H1 (cell line): ENCODE measurements around the gene ENTR1. TPM values are rescaled to one million over a fixed set of nuclear protein-coding genes. Genes with fewer than 3 reads are reported as not detected.

ENCODE experiments used
- CTCF ChIA-PET: fragments of 300-600 bp; sonication (Branson Sonifier 250); formaldehyde crosslinking; loops from one replicate; lab custom pipeline; 2021; ENCODE audit not compliant: partially characterized antibody; lab: Charles Lee
- POLR2A ChIA-PET: fragments of 300-600 bp; sonication (Branson Sonifier 250); formaldehyde crosslinking; loops from one replicate; lab custom pipeline; 2021; ENCODE audit warnings: inconsistent platforms; ENCODE audit not compliant: partially characterized antibody; lab: Charles Lee
- DNase-seq, 2 experiments: peaks; one replicate each; pipeline versions ENCODE4 v3.0.0 to v3.0.0-alpha.2; 2010 to 2022; ENCODE audit warnings: low spot score in 2 of 2, low read depth in 1 of 2, mixed read lengths in 1 of 2
- FAIRE-seq: peaks from 2 replicates; lab custom pipeline; 2011; peaks lifted over from hg19 to GRCh38; lab: Jason Lieb, UNC
- H2AFZ ChIP-seq: 2 replicates; pipeline ENCODE4 v1.8.1; 2012; ENCODE audit warnings: low read length, inconsistent platforms
- H2AK5ac ChIP-seq: 2 replicates; pipeline ENCODE4 v1.6.1; 2013; ENCODE audit warnings: low read depth, low read length
- H2BK120ac ChIP-seq: replicated peaks from 2 replicates; pipeline ENCODE3; 2013; ENCODE audit warnings: low read depth, low read length, inconsistent platforms
- H2BK12ac ChIP-seq: 2 replicates; pipeline ENCODE4 v1.6.1; 2013; ENCODE audit warnings: low read depth, low read length
- H2BK15ac ChIP-seq: 2 replicates; pipeline ENCODE4 v1.6.1; 2013; ENCODE audit warnings: low read length
- H2BK20ac ChIP-seq: 2 replicates; pipeline ENCODE4 v1.6.1; 2013; ENCODE audit warnings: low read length
- H2BK5ac ChIP-seq: 2 replicates; pipeline ENCODE4 v1.6.1; 2013; ENCODE audit warnings: low read depth, low read length
- H3K14ac ChIP-seq: 2 replicates; pipeline ENCODE4 v1.6.1; 2013; ENCODE audit warnings: inconsistent platforms; ENCODE audit not compliant: insufficient read length
- H3K18ac ChIP-seq: 2 replicates; pipeline ENCODE4 v1.6.1; 2013; ENCODE audit warnings: low read length; ENCODE audit errors: extremely low read depth
- H3K23ac ChIP-seq: 2 replicates; pipeline ENCODE4 v1.6.1; 2013; ENCODE audit warnings: inconsistent platforms; ENCODE audit not compliant: insufficient read length
- H3K23me2 ChIP-seq: 2 replicates; pipeline ENCODE4 v1.6.1; 2013; ENCODE audit warnings: low read depth, low read length
- H3K27ac ChIP-seq: 2 replicates; pipeline ENCODE4 v1.6.1; 2011; ENCODE audit warnings: low read depth, low read length, inconsistent platforms
- H3K27me3 ChIP-seq, 4 experiments: replicated peaks in 1 of 4; 1 replicate in 1 of 4; 2 replicates in 3 of 4; pipeline versions ENCODE4 v1.6.1 to v1.8.1; 2011 to 2013; ENCODE audit warnings: low read length in 3 of 4, mild to moderate bottlenecking in 3 of 4, inconsistent platforms in 2 of 4, mixed read lengths in 2 of 4, moderate library complexity in 1 of 4; ENCODE audit not compliant: control insufficient read depth in 3 of 4, insufficient read depth in 3 of 4; ENCODE audit errors: extremely low read depth in 1 of 4
- H3K36me3 ChIP-seq, 4 experiments: 2 replicates each; pipeline versions ENCODE4 v1.6.1 to v1.8.1; 2011 to 2013; ENCODE audit warnings: mild to moderate bottlenecking in 4 of 4, low read length in 3 of 4, moderate library complexity in 2 of 4, control low read depth in 1 of 4, inconsistent platforms in 1 of 4; ENCODE audit not compliant: insufficient read depth in 4 of 4, control insufficient read depth in 2 of 4
- H3K4ac ChIP-seq: replicated peaks from 2 replicates; pipeline ENCODE3; 2013; ENCODE audit warnings: low read length, low read depth, mixed read lengths, inconsistent platforms; ENCODE audit not compliant: insufficient read length
- H3K4me1 ChIP-seq, 4 experiments: replicated peaks in 1 of 4; 1 replicate in 1 of 4; 2 replicates in 3 of 4; pipeline versions ENCODE4 v1.6.1 to v1.8.1; 2011 to 2013; ENCODE audit warnings: low read length in 3 of 4, inconsistent platforms in 2 of 4, mixed read lengths in 1 of 4; ENCODE audit not compliant: insufficient read depth in 4 of 4, control insufficient read depth in 3 of 4
- H3K4me2 ChIP-seq, 2 experiments: 2 replicates each; pipeline versions ENCODE4 v1.6.1 to v1.8.1; 2011 to 2013; ENCODE audit warnings: low read depth in 2 of 2, low read length in 2 of 2, control low read depth in 1 of 2, inconsistent platforms in 1 of 2, mild to moderate bottlenecking in 1 of 2; ENCODE audit not compliant: insufficient read depth in 1 of 2
- H3K4me3 ChIP-seq, 4 experiments: fragments of 200-600, 300-600 bp in 1 of 4; sonication (generic), shearing (Covaris generic), sonication (Bioruptor Twin) in 1 of 4; 2 replicates each; pipeline versions ENCODE4 v1.5.1 to v1.8.1; 2011 to 2016; ENCODE audit warnings: low read length in 4 of 4, low read depth in 3 of 4, control low read depth in 2 of 4, inconsistent platforms in 2 of 4, mild to moderate bottlenecking in 2 of 4, mixed read lengths in 1 of 4, moderate library complexity in 1 of 4; ENCODE audit not compliant: insufficient read depth in 2 of 4; ENCODE audit errors: extremely low read depth in 1 of 4
- H3K56ac ChIP-seq: replicated peaks from 2 replicates; pipeline ENCODE3; 2013; ENCODE audit warnings: low read depth, mild to moderate bottlenecking, mixed read lengths, low read length, inconsistent platforms; ENCODE audit not compliant: insufficient read length
- H3K79me1 ChIP-seq: 2 replicates; pipeline ENCODE4 v1.6.1; 2013; ENCODE audit warnings: low read depth, low read length, control low read depth
- H3K79me2 ChIP-seq, 2 experiments: 2 replicates each; pipeline versions ENCODE4 v1.6.1 to v1.8.1; 2012 to 2013; ENCODE audit warnings: low read length in 2 of 2, mild to moderate bottlenecking in 2 of 2, inconsistent platforms in 1 of 2; ENCODE audit not compliant: insufficient read depth in 2 of 2, control insufficient read depth in 1 of 2
- H3K9ac ChIP-seq, 4 experiments: replicated peaks in 1 of 4; 1 replicate in 1 of 4; 2 replicates in 3 of 4; pipeline versions ENCODE4 v1.6.1 to v1.8.1; 2011 to 2013; ENCODE audit warnings: low read depth in 3 of 4, low read length in 3 of 4, control low read depth in 2 of 4, mild to moderate bottlenecking in 2 of 4, moderate library complexity in 2 of 4, inconsistent platforms in 1 of 4; ENCODE audit errors: extremely low read depth in 1 of 4
- H3K9me3 ChIP-seq, 2 experiments: 2 replicates each; pipeline versions ENCODE4 v1.6.1 to v1.8.1; 2012 to 2013; ENCODE audit warnings: mild to moderate bottlenecking in 2 of 2, moderate library complexity in 2 of 2, control low read depth in 1 of 2, inconsistent platforms in 1 of 2, low read depth in 1 of 2, low read length in 1 of 2, mixed read lengths in 1 of 2; ENCODE audit not compliant: insufficient read depth in 2 of 2
- H4K20me1 ChIP-seq, 2 experiments: replicated peaks in 1 of 2; 2 replicates each; pipeline versions ENCODE3 to v1.8.1; 2011 to 2013; ENCODE audit warnings: inconsistent platforms in 2 of 2, low read length in 2 of 2, mild to moderate bottlenecking in 1 of 2; ENCODE audit not compliant: insufficient read depth in 2 of 2, control insufficient read depth in 1 of 2
- H4K5ac ChIP-seq: 2 replicates; pipeline ENCODE4 v1.6.1; 2013; ENCODE audit warnings: low read length, low read depth, mixed read lengths, inconsistent platforms; ENCODE audit not compliant: insufficient read length
- H4K8ac ChIP-seq: 2 replicates; pipeline ENCODE4 v1.8.0; 2013; ENCODE audit warnings: mild to moderate bottlenecking, moderate library complexity, low read length, inconsistent platforms; ENCODE audit not compliant: insufficient read depth; ENCODE audit errors: extremely low read depth
- H4K91ac ChIP-seq: replicated peaks from 2 replicates; pipeline ENCODE3; 2013; ENCODE audit warnings: low read length, mixed read lengths, inconsistent platforms; ENCODE audit not compliant: insufficient read length
- CREB1 ChIP-seq: IDR thresholded peaks from 2 replicates; pipeline ENCODE4 v1.6.1; 2012; ENCODE audit warnings: inconsistent platforms
- EGR1 ChIP-seq: IDR thresholded peaks from 2 replicates; pipeline ENCODE4 v1.6.1; 2011; ENCODE audit warnings: low read depth, low read length, borderline replicate concordance
- EZH2 ChIP-seq: fragments of 200-600 bp; sonication (generic); IDR thresholded peaks from 2 replicates; pipeline ENCODE4 v1.7.1; 2012; ENCODE audit warnings: low read depth, mild to moderate bottlenecking, moderate library complexity, low read length, inconsistent platforms; ENCODE audit not compliant: severe bottlenecking
- FOSL1 ChIP-seq: IDR thresholded peaks from 2 replicates; pipeline ENCODE4 v1.6.1; 2011; ENCODE audit warnings: mild to moderate bottlenecking, low read depth, low read length, moderate library complexity; ENCODE audit not compliant: insufficient read depth
- GTF2F1 ChIP-seq: IDR thresholded peaks from 2 replicates; pipeline ENCODE4 v1.6.1; 2012; ENCODE audit warnings: low read depth, low read length, improper control_type of control experiment, borderline replicate concordance
- PHF8 ChIP-seq: fragments of 200-600 bp; sonication (generic); conservative IDR thresholded peaks from 2 replicates; pipeline ENCODE4 v1.7.1; 2012; ENCODE audit warnings: low read depth, mild to moderate bottlenecking, inconsistent platforms, low read length, moderate library complexity
- POLR2A ChIP-seq, 2 experiments: IDR thresholded peaks; 1 replicate in 1 of 2; 2 replicates in 1 of 2; pipeline ENCODE4 v1.6.1; 2011; ENCODE audit warnings: low read depth in 2 of 2, low read length in 2 of 2, mild to moderate bottlenecking in 2 of 2; ENCODE audit errors: control extremely low read depth in 1 of 2
- POLR2AphosphoS5 ChIP-seq: IDR thresholded peaks from 2 replicates; pipeline ENCODE4 v1.6.1; 2011; ENCODE audit warnings: low read depth, low read length
- SRF ChIP-seq: IDR thresholded peaks from 2 replicates; pipeline ENCODE4 v1.6.1; 2011; ENCODE audit warnings: mild to moderate bottlenecking, low read depth, low read length, moderate library complexity
- TAF1 ChIP-seq: IDR thresholded peaks from 2 replicates; pipeline ENCODE4 v1.6.1; 2011; ENCODE audit warnings: mild to moderate bottlenecking, low read depth, low read length
- TCF12 ChIP-seq: IDR thresholded peaks from 2 replicates; pipeline ENCODE4 v1.6.1; 2011; ENCODE audit warnings: low read depth, mild to moderate bottlenecking, low read length
- ZNF274 ChIP-seq: IDR thresholded peaks from 2 replicates; pipeline ENCODE4 v1.7.0; 2012; ENCODE audit warnings: low read length, borderline replicate concordance; ENCODE audit errors: extremely low read depth
- WGBS, 2 experiments: shearing (Covaris generic) in 1 of 2; methylation state at CpG; one replicate each; pipeline versions ENCODE4 v1.1.6 to v1.1.7; 2013 to 2015; ENCODE audit warnings: low lambda C conversion rate in 2 of 2, mixed read lengths in 2 of 2, inconsistent platforms in 1 of 2, low coverage in 1 of 2, missing lambda C conversion rate in 1 of 2; ENCODE audit not compliant: insufficient replicate concordance in 2 of 2, insufficient coverage in 1 of 2, insufficient read length in 1 of 2; ENCODE audit errors: extremely low coverage in 1 of 2, missing lambda C conversion rate in 1 of 2; 5-methylcytosine and 5-hydroxymethylcytosine counted together
- polyA plus RNA-seq, 7 experiments: library from polyadenylated mRNA; depleted of rRNA in 3 of 7; stranded (reverse) in 5 of 7; unstranded in 2 of 7; fragments of >200 nt in 5 of 7; fragments of 200-250 nt in 2 of 7; gene quantifications; 1 replicate in 5 of 7; 2 replicates in 1 of 7; 4 replicates in 1 of 7; pipeline versions ENCODE4 v1.2.1 to v1.2.3, GENCODE V29; 2011 to 2013; ENCODE audit warnings: missing spikeins in 2 of 7, mixed read lengths in 2 of 7
- total RNA-seq: library from RNA; stranded (reverse); fragmentation: NEBNext Ultra II Directional; extraction: Animal tissue kit (Norgen Biotek cat#: 25700); gene quantifications from 2 replicates; pipeline ENCODE4 v1.2.1, GENCODE V29; 2021

ENTR1 gene
- total and polyA plus RNA-seq, 2 of the 8 experiments (the other 6 are each of a cell fraction or from before 2014, with no cell fraction given) = 65.2 to 102 TPM

- Histone ChIP-seq H2BK12ac (no peak overlapping the region; the same call in 1 of the 2 replicates), H3K9me3 (no peaks in the 10 kb centered on the region), H3K27me3 (no peaks in the 10 kb centered on the region), H2BK5ac (0 out of 2 replicates have a peak overlapping the region, but pooled peaks have one; percentile 24), H4K8ac (no peak overlapping the region), H3K4me2 (no peak overlapping the region), H2BK120ac (no peak overlapping the region), H2AFZ (no peak overlapping the region), H3K4me3 (no peak overlapping the region), H3K14ac (no peak overlapping the region), H2BK15ac (no peak overlapping the region), H3K79me2 (no peaks in the 10 kb centered on the region), H4K91ac (no peak overlapping the region), H3K18ac (no peak overlapping the region), H2BK20ac (no peak overlapping the region), H3K27ac (no peak overlapping the region), H3K4me1 (no peaks in the 10 kb centered on the region), H2AK5ac (no peak overlapping the region), H3K79me1 (no peaks in the 10 kb centered on the region; the same call in 1 of the 2 replicates), H3K9ac (no peak overlapping the region), H3K4ac (no peak overlapping the region), H3K23me2 (no peaks in the 10 kb centered on the region), H3K56ac (no peak overlapping the region), H4K20me1 (peaks cover 6 to 19% of the 10 kb centered on the region in 2 experiments), H3K23ac (no peak overlapping the region), H4K5ac (no peak overlapping the region), H3K36me3 (peaks cover 31 to 64% (median 60%) of the 10 kb centered on the region in 4 experiments)
- CTCF ChIA-PET = interaction anchor here (1.2 to 1.8 kb wide), 2 partner anchors 15 to 33 kb away, joined by 4 read pairs; no protein-coding TSS in a partner anchor
- TF ChIP-seq POLR2A (IDR thresholded peaks at IDR 0.05; ENCODE audit: control extremely low read depth in 1 of 2, low read depth in 2 of 2, low read length in 2 of 2) (no peak), TCF12 (no peak), GTF2F1 (no peak), EZH2 (no peak), SRF (no peak), PHF8 (no peak), ZNF274 (no peak), CREB1 (no peak), POLR2AphosphoS5 (no peak), EGR1 (no peak), TAF1 (no peak), FOSL1 (no peak)
- WGBS, 2 experiments = 88% methylated on average over 9 of the region's 9 CpGs; no CpG with 5 or more reads in 1 of the 2 experiments
- DNase-seq (no peak), FAIRE-seq (no peak)
- POLR2A ChIA-PET = interaction anchor here (0.7 to 1.6 kb wide), 5 partner anchors 9 to 67 kb away, joined by 3 to 6 read pairs (median 3); partner anchors contain the start of genes ENTR1 and PMPCA
Observed at GRCh38 chr9:136456258-136456657, 45.8 kb upstream of the ENTR1 start.
